KMS-11 (cell line): ENCODE data around the gene TMEM119.
"Not testable (repeated sequence)": the region's sequence is repeated elsewhere in the genome, so short reads cannot be mapped to it uniquely, and the experiment has no call there.

Experiments used
- H2AFZ ChIP-seq: fragments of 200-600 bp; sonication (generic); 2 replicates; pipeline ENCODE4 v1.6.1; 2016; ENCODE audit warnings: antibody characterized with exemption, mixed run types, low read depth
- H3K27ac ChIP-seq: fragments of 200-600 bp; sonication (generic); 2 replicates; pipeline ENCODE4 v1.6.1; 2016; ENCODE audit warnings: mild to moderate bottlenecking, mixed run types
- H3K27me3 ChIP-seq: fragments of 200-600 bp; sonication (generic); 2 replicates; pipeline ENCODE4 v1.6.1; 2017; ENCODE audit warnings: mild to moderate bottlenecking, low read depth, mixed run types, moderate library complexity; ENCODE audit not compliant: insufficient read depth
- H3K36me3 ChIP-seq: fragments of 200-600 bp; sonication (generic); 2 replicates; pipeline ENCODE4 v1.6.1; 2017; ENCODE audit warnings: mild to moderate bottlenecking, mixed run types; ENCODE audit not compliant: insufficient read depth
- H3K4me1 ChIP-seq: fragments of 200-600 bp; sonication (generic); 2 replicates; pipeline ENCODE4 v1.6.1; 2016; ENCODE audit warnings: mild to moderate bottlenecking, low read depth, mixed run types; ENCODE audit not compliant: poor library complexity, severe bottlenecking
- H3K4me2 ChIP-seq: fragments of 200-600 bp; sonication (generic); 2 replicates; pipeline ENCODE4 v1.7.0; 2016; ENCODE audit warnings: mild to moderate bottlenecking, mixed run types
- H3K4me3 ChIP-seq: fragments of 200-600 bp; sonication (generic); IDR thresholded peaks from 2 replicates; pipeline ENCODE4 v1.6.1; 2017; ENCODE audit warnings: low read depth, low read length, mixed read lengths; ENCODE audit not compliant: insufficient read depth
- H3K79me2 ChIP-seq: fragments of 200-600 bp; sonication (generic); 2 replicates; pipeline ENCODE4 v1.6.1; 2016; ENCODE audit warnings: low read depth, mixed run types; ENCODE audit not compliant: insufficient read depth
- H3K9ac ChIP-seq: fragments of 200-600 bp; sonication (generic); 2 replicates; pipeline ENCODE4 v1.6.1; 2016; ENCODE audit warnings: mild to moderate bottlenecking, mixed run types
- H4K20me1 ChIP-seq: fragments of 200-600 bp; sonication (generic); 2 replicates; pipeline ENCODE4 v1.6.1; 2016; ENCODE audit warnings: mild to moderate bottlenecking, mixed run types; ENCODE audit not compliant: insufficient read depth
- TF ChIP-seq, protein P1 (sequence below): fragments of 200-600 bp; sonication (generic); conservative IDR thresholded peaks from 2 replicates; pipeline ENCODE4 v1.6.1; 2017; ENCODE audit warnings: low read depth, mild to moderate bottlenecking, antibody characterized with exemption, low read length, moderate library complexity, mixed read lengths

Gene TMEM119

DNA sequence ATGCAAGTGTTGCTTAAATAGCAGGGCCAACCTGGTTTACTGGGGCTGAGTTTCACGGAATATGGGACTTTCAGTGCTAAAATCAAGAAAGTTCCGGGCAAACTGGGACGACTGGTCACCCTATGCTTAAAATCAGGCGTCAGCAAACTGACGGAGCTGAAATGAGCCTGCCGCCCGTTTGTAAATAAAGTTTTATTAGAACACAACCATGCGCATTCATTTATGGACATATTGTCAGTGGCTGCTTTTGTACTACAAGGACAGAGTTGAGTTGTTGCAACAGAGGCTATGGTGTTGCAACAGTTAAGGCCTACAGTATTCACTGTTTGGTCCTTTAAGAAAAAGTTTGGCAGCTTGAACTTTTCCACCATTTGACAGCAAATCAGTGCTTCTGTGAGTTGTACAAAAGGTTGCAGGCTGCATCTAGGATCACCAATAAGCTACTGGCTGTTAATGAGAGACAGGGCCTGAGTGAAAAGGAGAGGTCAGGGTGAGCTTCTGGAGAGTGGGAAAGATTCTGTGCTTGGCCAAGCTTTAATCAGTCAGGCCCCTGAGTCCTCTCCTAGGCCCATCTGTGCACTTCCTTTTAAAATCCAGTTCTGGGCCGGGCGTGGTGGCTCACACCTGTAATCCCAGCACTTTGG, 22.5 kb upstream of the TMEM119 start:
- Histone ChIP-seq H3K4me3 (no peak overlapping the region), H3K79me2 (peaks cover 8% of the 10 kb centered on the region), H3K9ac (no peak overlapping the region), H3K27ac (no peak overlapping the region; the same call in 1 of the 2 replicates), H3K27me3 (no peaks in the 10 kb centered on the region), H4K20me1 (no peaks in the 10 kb centered on the region), H3K4me2 (no peak overlapping the region), H2AFZ (no peak overlapping the region), H3K36me3 (no peaks in the 10 kb centered on the region; the same call in 1 of the 2 replicates), H3K4me1 (peaks cover 46% of the 10 kb centered on the region)
- TF ChIP-seq, protein P1, sequence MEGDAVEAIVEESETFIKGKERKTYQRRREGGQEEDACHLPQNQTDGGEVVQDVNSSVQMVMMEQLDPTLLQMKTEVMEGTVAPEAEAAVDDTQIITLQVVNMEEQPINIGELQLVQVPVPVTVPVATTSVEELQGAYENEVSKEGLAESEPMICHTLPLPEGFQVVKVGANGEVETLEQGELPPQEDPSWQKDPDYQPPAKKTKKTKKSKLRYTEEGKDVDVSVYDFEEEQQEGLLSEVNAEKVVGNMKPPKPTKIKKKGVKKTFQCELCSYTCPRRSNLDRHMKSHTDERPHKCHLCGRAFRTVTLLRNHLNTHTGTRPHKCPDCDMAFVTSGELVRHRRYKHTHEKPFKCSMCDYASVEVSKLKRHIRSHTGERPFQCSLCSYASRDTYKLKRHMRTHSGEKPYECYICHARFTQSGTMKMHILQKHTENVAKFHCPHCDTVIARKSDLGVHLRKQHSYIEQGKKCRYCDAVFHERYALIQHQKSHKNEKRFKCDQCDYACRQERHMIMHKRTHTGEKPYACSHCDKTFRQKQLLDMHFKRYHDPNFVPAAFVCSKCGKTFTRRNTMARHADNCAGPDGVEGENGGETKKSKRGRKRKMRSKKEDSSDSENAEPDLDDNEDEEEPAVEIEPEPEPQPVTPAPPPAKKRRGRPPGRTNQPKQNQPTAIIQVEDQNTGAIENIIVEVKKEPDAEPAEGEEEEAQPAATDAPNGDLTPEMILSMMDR, result no peak

DNA sequence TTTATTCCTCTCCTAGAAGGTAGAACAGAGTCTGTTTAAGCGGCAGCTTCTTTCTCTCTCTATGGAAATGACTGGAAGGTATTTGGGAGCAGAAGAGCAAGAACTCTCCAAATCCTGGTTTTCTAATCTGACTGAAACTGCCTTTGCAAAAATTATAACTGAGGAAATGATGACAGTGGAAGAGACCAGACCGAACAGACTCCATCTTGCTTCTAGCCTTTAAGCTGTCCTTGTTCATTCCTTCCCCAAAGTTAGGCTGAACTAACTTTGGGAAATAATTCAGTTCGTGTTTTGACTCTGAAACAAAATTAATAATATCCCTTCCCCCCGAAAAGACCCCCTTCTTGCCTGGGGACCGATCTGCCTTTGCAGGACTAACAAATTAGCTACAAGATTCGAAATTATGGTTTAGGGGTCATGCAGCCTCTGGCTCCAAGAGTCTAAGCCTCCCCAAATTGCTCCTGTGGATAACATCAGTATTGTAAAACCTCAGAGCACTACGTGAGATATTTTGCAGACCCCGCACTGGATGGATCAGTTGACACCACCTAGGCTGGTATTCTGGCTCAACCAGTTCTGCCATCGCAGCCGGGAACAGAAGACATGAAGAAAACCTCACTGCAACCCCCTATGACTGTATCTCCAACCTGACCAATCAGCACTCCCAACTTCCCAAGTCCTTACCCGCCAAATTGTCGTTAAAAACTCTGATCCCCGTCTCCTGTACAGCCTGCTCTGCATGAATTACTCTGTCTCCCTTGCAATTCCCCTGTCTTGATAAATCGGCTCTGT, 21.7 kb upstream of the TMEM119 start:
- TF ChIP-seq, protein P1, result no peak
- Histone ChIP-seq H3K4me2 (no peak overlapping the region), H3K27me3 (no peaks in the 10 kb centered on the region)

DNA sequence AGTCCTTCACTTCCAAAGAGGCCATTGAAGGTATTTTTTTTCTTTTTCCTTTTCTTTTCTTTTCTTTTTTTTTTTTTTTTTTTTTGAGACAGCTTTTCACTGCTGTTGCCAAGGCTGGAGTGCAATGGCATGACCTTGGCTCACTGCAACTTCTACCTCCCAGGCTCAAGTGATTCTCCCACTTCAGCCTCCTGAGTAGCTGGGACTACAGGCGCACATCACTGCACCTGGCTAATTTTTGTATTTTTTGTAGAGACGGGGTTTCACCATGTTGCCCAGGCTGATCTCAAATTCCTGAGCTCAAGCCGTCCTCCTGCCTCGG, 21.0 kb upstream of the TMEM119 start:
- H2AFZ ChIP-seq, result not testable (repeated sequence)

More for the DNA sequence above, 21.7 kb upstream of the TMEM119 start:
- Histone ChIP-seq H3K36me3 (no peaks in the 10 kb centered on the region; the same call in 1 of the 2 replicates), H3K4me1 (peaks cover 45% of the 10 kb centered on the region), H3K4me3 (no peak overlapping the region), H4K20me1 (no peaks in the 10 kb centered on the region), H3K9ac (no peak overlapping the region), H3K79me2 (peaks cover under 1% of the 10 kb centered on the region; the same call in 1 of the 2 replicates), H3K27ac (peak overlapping the region; percentile 96; the same call in 1 of the 2 replicates), H2AFZ (no peak overlapping the region)

DNA sequence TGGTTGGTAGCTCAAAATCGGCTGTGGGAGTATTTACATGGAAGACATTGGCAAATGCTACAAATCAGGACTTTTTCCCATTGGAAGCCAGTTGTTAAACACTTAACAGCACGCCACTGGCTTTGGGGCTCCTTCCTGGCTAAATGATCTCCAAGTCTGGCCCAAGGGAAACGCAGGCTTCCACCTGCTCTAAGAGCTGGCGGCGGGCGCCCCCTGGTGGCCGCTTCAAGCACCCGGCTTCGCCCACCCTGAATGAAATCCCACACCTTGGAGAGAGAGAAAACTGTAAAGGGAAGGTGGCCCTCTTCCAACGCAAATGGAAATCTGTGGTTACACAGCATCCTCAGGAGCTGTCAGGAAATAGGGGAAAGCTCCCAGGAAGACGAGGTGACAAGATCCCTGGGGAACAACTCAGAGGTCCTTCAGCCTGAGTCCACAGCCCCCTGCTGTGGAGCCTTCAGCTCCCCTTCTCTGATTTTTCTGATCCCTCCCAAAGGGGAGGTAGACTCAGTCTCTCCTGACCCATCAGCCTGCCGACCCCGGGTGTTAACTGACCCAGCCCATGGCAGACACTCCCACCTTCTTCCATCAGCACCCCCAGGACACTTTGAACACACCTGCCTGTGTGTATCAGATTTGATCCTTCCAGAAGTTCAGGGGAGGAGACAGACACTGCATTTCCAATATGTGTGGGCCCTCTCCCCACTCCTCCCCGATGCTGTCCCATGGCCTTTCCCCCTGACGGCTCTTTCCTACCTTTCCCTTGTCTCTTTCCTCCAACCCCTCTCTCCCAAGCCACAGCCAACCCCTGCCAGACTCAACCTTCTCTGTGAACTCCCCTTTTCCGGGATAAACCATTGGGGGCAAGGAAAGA, 20.4 kb upstream of the TMEM119 start:
- Histone ChIP-seq H3K4me2 (peak overlapping the region; percentile 60; the same call in 1 of the 2 replicates), H3K79me2 (no peaks in the 10 kb centered on the region), H4K20me1 (no peaks in the 10 kb centered on the region), H3K9ac (no peak overlapping the region), H3K27me3 (no peaks in the 10 kb centered on the region), H3K36me3 (no peaks in the 10 kb centered on the region), H3K27ac (peak overlapping the region; percentile 96), H2AFZ (no peak overlapping the region), H3K4me3 (no peak overlapping the region), H3K4me1 (peaks cover 57% of the 10 kb centered on the region)
- TF ChIP-seq, protein P1, result peak; percentile 94

More for the DNA sequence above, 21.0 kb upstream of the TMEM119 start:
- H4K20me1 ChIP-seq, H3K4me3 ChIP-seq, H3K27me3 ChIP-seq, H3K9ac ChIP-seq, H3K4me2 ChIP-seq, H3K36me3 ChIP-seq, H3K79me2 ChIP-seq: not testable (repeated sequence)
- Histone ChIP-seq H3K27ac (peak overlapping the region; percentile 96; the same call in 1 of the 2 replicates), H3K4me1 (peaks cover 51% of the 10 kb centered on the region)
